Progenitor cell of endocrine pancreas (in vitro differentiated cells): ENCODE results near the gene CDK5. TPM values are rescaled to one million over a fixed set of nuclear protein-coding genes. Genes with fewer than 3 reads are reported as not detected.

Experiments
- DNase-seq: peaks from one replicate; pipeline ENCODE4 v3.0.0; 2021; ENCODE audit warnings: low spot score; ENCODE audit not compliant: unreplicated experiment
- H3K27ac Mint-ChIP-seq: 2 replicates; pipeline ENCODE4 v1.8.0; 2021; ENCODE audit warnings: mild to moderate bottlenecking, moderate library complexity, mixed read lengths
- H3K27me3 Mint-ChIP-seq: 2 replicates; pipeline ENCODE4 v1.8.0; 2021; ENCODE audit warnings: mixed read lengths
- H3K36me3 Mint-ChIP-seq: 2 replicates; pipeline ENCODE4 v1.8.0; 2022; ENCODE audit warnings: mixed read lengths; ENCODE audit not compliant: insufficient read depth
- H3K4me1 Mint-ChIP-seq: 2 replicates; pipeline ENCODE4 v1.8.0; 2021; ENCODE audit warnings: low read depth, mixed read lengths
- H3K4me3 Mint-ChIP-seq: 2 replicates; pipeline ENCODE4 v1.8.0; 2021; ENCODE audit warnings: low read depth, mild to moderate bottlenecking, moderate library complexity, mixed read lengths
- H3K9me3 Mint-ChIP-seq: 2 replicates; pipeline ENCODE4 v1.8.0; 2021; ENCODE audit warnings: low read depth, mixed read lengths
- CTCF ChIP-seq: fragments of 200-600 bp; sonication (generic); IDR thresholded peaks from one replicate; pipeline ENCODE4 v1.5.0; 2021; ENCODE audit warnings: antibody characterized with exemption, mild to moderate bottlenecking; ENCODE audit not compliant: unreplicated experiment
- total RNA-seq: library from RNA; stranded (reverse); gene quantifications from 2 replicates; pipeline ENCODE4 v1.2.1, GENCODE V29; 2021

CDK5 gene
- total RNA-seq, 1 donor from 2014 or later: 24.9 TPM

- Mint-ChIP-seq H3K9me3 (no peaks in the 10 kb centered on the region), H3K4me1 (peaks cover 17% of the 10 kb centered on the region), H3K4me3 (no peak overlapping the region), H3K27ac (no peak overlapping the region), H3K36me3 (peaks cover 12% of the 10 kb centered on the region), H3K27me3 (no peaks in the 10 kb centered on the region)
- no peak for DNase-seq
- no peak for TF ChIP-seq CTCF
These were observed 6.8 kb upstream of the CDK5 start for GRCh38 chr7:151064454-151064853.

GRCh38 chr7:151063212-151063561 lies 5.5 kb upstream of the CDK5 start:
- peak overlapping the region; percentile 86 for H3K27ac Mint-ChIP-seq
- TF ChIP-seq CTCF: no peak
- H3K27me3 Mint-ChIP-seq: no peaks in the 10 kb centered on the region
- no peak for DNase-seq
- peak overlapping the region; percentile 69 for H3K4me3 Mint-ChIP-seq
- peaks cover 26% of the 10 kb centered on the region for H3K4me1 Mint-ChIP-seq
- H3K36me3 Mint-ChIP-seq: peaks cover 9% of the 10 kb centered on the region
- H3K9me3 Mint-ChIP-seq: no peaks in the 10 kb centered on the region

GRCh38 chr7:151062399-151063211 lies 4.9 kb upstream of the CDK5 start:
- DNase-seq: peak; percentile 91
- Mint-ChIP-seq H3K4me1 (peaks cover 26% of the 10 kb centered on the region), H3K4me3 (peak overlapping the region; percentile 69), H3K36me3 (peaks cover 6% of the 10 kb centered on the region), H3K27me3 (no peaks in the 10 kb centered on the region), H3K27ac (peak overlapping the region; percentile 93), H3K9me3 (no peaks in the 10 kb centered on the region)
- TF ChIP-seq CTCF: no peak

- peak overlapping the region; percentile 84 for H3K4me3 Mint-ChIP-seq
- H3K36me3 Mint-ChIP-seq: peaks cover 5% of the 10 kb centered on the region
- H3K4me1 Mint-ChIP-seq: peaks cover 31% of the 10 kb centered on the region
- no peaks in the 10 kb centered on the region for H3K9me3 Mint-ChIP-seq
- no peak overlapping the region for H3K27ac Mint-ChIP-seq
- DNase-seq: no peak
- no peaks in the 10 kb centered on the region for H3K27me3 Mint-ChIP-seq
- no peak for TF ChIP-seq CTCF
These were observed 4.4 kb upstream of the CDK5 start for GRCh38 chr7:151062111-151062398.

- no peaks in the 10 kb centered on the region for H3K27me3 Mint-ChIP-seq
- no peak for DNase-seq
- H3K36me3 Mint-ChIP-seq: peaks cover 3% of the 10 kb centered on the region
- peak overlapping the region; percentile 84 for H3K4me3 Mint-ChIP-seq
- H3K27ac Mint-ChIP-seq: peak overlapping the region; percentile 74
- no peaks in the 10 kb centered on the region for H3K9me3 Mint-ChIP-seq
- peaks cover 37% of the 10 kb centered on the region for H3K4me1 Mint-ChIP-seq
- TF ChIP-seq CTCF: no peak
These were observed 3.8 kb upstream of the CDK5 start for GRCh38 chr7:151061213-151062110.
